HL-60 (cell line): Measurements from ENCODE around the gene CYTIP.

Source experiments
- CTCF ChIP-seq: IDR thresholded peaks from one replicate; pipeline ENCODE4 v1.5.1; 2011; ENCODE audit warnings: low read length, control low read depth, inconsistent platforms; ENCODE audit not compliant: insufficient read depth
- GABPA ChIP-seq: IDR thresholded peaks from 2 replicates; pipeline ENCODE4 v1.6.1; 2012; ENCODE audit warnings: low read depth
- POLR2AphosphoS5 ChIP-seq: IDR thresholded peaks from 2 replicates; pipeline ENCODE4 v1.6.1; 2012; ENCODE audit warnings: low read depth
- REST ChIP-seq: IDR thresholded peaks from 2 replicates; pipeline ENCODE4 v1.6.1; 2012; ENCODE audit warnings: low read depth; ENCODE audit not compliant: insufficient replicate concordance

- no peak for TF ChIP-seq CTCF
- TF ChIP-seq REST: no peak
- no peak for TF ChIP-seq POLR2AphosphoS5
- no peak for TF ChIP-seq GABPA
Measured at GRCh38 chr2:157414050-157414449, 29.8 kb downstream of the CYTIP start.
